HG03442 (cell line): ENCODE data around the gene SETBP1.
A peak's percentile ranks its signal among the peaks of the same experiment; 100 is the strongest.

ENCODE experiments used
- ATAC-seq: cut with Tn5 transposase; IDR thresholded peaks from one replicate; pipeline ENCODE4 v1.9.1; 2021; ENCODE audit warnings: mild to moderate bottlenecking, moderate library complexity; ENCODE audit not compliant: unreplicated experiment

SETBP1 gene

GRCh38 chr18:44754567-44754966 is 73.9 kb downstream of the SETBP1 start:
- ATAC-seq: no peak

GRCh38 chr18:44758861-44759631 is 78.4 kb downstream of the SETBP1 start:
- peak; percentile 94 for ATAC-seq

- peak; percentile 39 for ATAC-seq
Measured at GRCh38 chr18:44759925-44760342, 79.2 kb downstream of the SETBP1 start.

GRCh38 chr18:44761812-44762211 is 81.1 kb downstream of the SETBP1 start:
- ATAC-seq: no peak

- ATAC-seq: no peak
Measured at GRCh38 chr18:44763327-44763726, 82.6 kb downstream of the SETBP1 start.

GRCh38 chr18:44764863-44765262 is 84.2 kb downstream of the SETBP1 start:
- ATAC-seq: no peak

GRCh38 chr18:44765456-44765855 is 84.8 kb downstream of the SETBP1 start:
- ATAC-seq: no peak

- no peak for ATAC-seq
Measured at GRCh38 chr18:44766450-44766849, 85.8 kb downstream of the SETBP1 start.

GRCh38 chr18:44767807-44768206 is 87.1 kb downstream of the SETBP1 start:
- no peak for ATAC-seq

GRCh38 chr18:44770641-44771040 is 90.0 kb downstream of the SETBP1 start:
- ATAC-seq: no peak

GRCh38 chr18:44771572-44771955 is 90.9 kb downstream of the SETBP1 start:
- no peak for ATAC-seq

GRCh38 chr18:44771956-44772917 is 91.5 kb downstream of the SETBP1 start:
- ATAC-seq: no peak

- ATAC-seq: no peak
Measured at GRCh38 chr18:44773640-44774155, 93.0 kb downstream of the SETBP1 start.

- ATAC-seq: no peak
Measured at GRCh38 chr18:44774191-44774590, 93.5 kb downstream of the SETBP1 start.

GRCh38 chr18:44777457-44778192 is 96.9 kb downstream of the SETBP1 start:
- no peak for ATAC-seq

GRCh38 chr18:44778788-44779187 is 98.1 kb downstream of the SETBP1 start:
- no peak for ATAC-seq

GRCh38 chr18:44779753-44780292 is 99.1 kb downstream of the SETBP1 start:
- no peak for ATAC-seq

- no peak for ATAC-seq
Measured at GRCh38 chr18:44781886-44782285, 101.2 kb downstream of the SETBP1 start.

GRCh38 chr18:44782617-44783016 is 101.9 kb downstream of the SETBP1 start:
- ATAC-seq: no peak

- no peak for ATAC-seq
Measured at GRCh38 chr18:44783371-44783770, 102.7 kb downstream of the SETBP1 start.

- peak; percentile 23 for ATAC-seq
Measured at GRCh38 chr18:44786257-44786656, 105.6 kb downstream of the SETBP1 start.
